A549 (cell line): Measurements from ENCODE around the gene WWP2.
"Not testable (repeated sequence)": the region's sequence is repeated elsewhere in the genome, so short reads cannot be mapped to it uniquely, and the experiment has no call there.

ENCODE experiments used
- CEBPB ChIP-seq, 2 experiments: fragments of >200 bp in 1 of 2; sonication (Bioruptor Twin) in 1 of 2; formaldehyde crosslinking in 1 of 2; IDR thresholded peaks; 2 replicates each; pipeline ENCODE4 v1.6.1; 2012 to 2016
- CHD4 ChIP-seq: fragments of 200-600 bp; sonication (generic); IDR thresholded peaks from 2 replicates; pipeline ENCODE4 v1.6.1; 2016; ENCODE audit warnings: antibody characterized with exemption, mild to moderate bottlenecking, borderline replicate concordance
- FOXS1 ChIP-seq: fragments of 250-450 bp; sonication (Bioruptor Pico); IDR thresholded peaks from 2 replicates; pipeline ENCODE4 v1.5.0; 2020; ENCODE audit warnings: mild to moderate bottlenecking, moderate library complexity
- ZNF302 ChIP-seq: fragments of 250-450 bp; sonication (Bioruptor Pico); IDR thresholded peaks from 2 replicates; pipeline ENCODE4 v1.9.0; 2021; ENCODE audit warnings: inconsistent platforms, mild to moderate bottlenecking, moderate library complexity
- TF ChIP-seq, protein P1 (sequence below): fragments of >200 bp; sonication (Bioruptor Twin); formaldehyde crosslinking; IDR thresholded peaks from 3 replicates; pipeline ENCODE4 v1.5.1; 2016
- TF ChIP-seq, protein P2 (sequence below): IDR thresholded peaks from 2 replicates; pipeline ENCODE4 v1.6.1; 2012

DNA sequence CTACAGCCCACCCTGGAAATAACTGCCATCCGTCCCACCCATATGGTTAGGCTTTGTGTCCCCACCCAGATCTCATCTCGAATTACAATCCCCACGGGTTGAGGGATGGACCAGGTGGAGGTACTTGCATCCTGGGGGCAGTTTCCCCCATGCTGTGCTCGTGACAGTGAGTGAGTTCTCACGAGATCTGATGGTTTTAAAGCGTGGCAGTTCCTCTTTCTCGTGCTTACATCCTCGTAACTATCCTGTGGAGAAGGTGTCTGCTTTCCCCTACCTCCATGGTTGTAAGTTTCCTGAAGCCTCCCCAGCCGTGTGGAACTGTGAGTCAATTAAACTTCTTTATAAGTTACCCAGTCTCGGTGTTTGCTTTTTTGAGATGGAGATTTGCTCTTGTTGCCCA is 206.0 kb downstream of the WWP2 start:
- TF ChIP-seq, protein P1, sequence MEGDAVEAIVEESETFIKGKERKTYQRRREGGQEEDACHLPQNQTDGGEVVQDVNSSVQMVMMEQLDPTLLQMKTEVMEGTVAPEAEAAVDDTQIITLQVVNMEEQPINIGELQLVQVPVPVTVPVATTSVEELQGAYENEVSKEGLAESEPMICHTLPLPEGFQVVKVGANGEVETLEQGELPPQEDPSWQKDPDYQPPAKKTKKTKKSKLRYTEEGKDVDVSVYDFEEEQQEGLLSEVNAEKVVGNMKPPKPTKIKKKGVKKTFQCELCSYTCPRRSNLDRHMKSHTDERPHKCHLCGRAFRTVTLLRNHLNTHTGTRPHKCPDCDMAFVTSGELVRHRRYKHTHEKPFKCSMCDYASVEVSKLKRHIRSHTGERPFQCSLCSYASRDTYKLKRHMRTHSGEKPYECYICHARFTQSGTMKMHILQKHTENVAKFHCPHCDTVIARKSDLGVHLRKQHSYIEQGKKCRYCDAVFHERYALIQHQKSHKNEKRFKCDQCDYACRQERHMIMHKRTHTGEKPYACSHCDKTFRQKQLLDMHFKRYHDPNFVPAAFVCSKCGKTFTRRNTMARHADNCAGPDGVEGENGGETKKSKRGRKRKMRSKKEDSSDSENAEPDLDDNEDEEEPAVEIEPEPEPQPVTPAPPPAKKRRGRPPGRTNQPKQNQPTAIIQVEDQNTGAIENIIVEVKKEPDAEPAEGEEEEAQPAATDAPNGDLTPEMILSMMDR = not testable (repeated sequence)
- not testable (repeated sequence) for TF ChIP-seq CHD4; FOXS1; CEBPB (IDR thresholded peaks at IDR 0.05); ZNF302 (CRISPR knock-in tag)
- TF ChIP-seq, protein P2, sequence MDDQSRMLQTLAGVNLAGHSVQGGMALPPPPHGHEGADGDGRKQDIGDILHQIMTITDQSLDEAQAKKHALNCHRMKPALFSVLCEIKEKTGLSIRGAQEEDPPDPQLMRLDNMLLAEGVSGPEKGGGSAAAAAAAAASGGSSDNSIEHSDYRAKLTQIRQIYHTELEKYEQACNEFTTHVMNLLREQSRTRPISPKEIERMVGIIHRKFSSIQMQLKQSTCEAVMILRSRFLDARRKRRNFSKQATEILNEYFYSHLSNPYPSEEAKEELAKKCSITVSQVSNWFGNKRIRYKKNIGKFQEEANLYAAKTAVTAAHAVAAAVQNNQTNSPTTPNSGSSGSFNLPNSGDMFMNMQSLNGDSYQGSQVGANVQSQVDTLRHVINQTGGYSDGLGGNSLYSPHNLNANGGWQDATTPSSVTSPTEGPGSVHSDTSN = not testable (repeated sequence)
